Endothelial cell (in vitro differentiated cells): ENCODE measurements around the gene MICU1. TPM values are rescaled to one million over a fixed set of nuclear protein-coding genes. Genes with fewer than 3 reads are reported as not detected.
A peak's percentile ranks its signal among the peaks of the same experiment; 100 is the strongest.
"Not testable (repeated sequence)": the region's sequence is repeated elsewhere in the genome, so short reads cannot be mapped to it uniquely, and the experiment has no call there.

Experiments
- DNase-seq: peaks from one replicate; pipeline ENCODE4 v3.0.0; 2021; ENCODE audit warnings: low spot score
- H3K27ac Mint-ChIP-seq: one replicate; pipeline ENCODE4 v1.8.0; 2021; ENCODE audit warnings: mixed read lengths, inconsistent platforms; ENCODE audit not compliant: unreplicated experiment
- H3K27me3 Mint-ChIP-seq: one replicate; pipeline ENCODE4 v1.8.0; 2021; ENCODE audit warnings: mild to moderate bottlenecking, moderate library complexity, mixed read lengths, inconsistent platforms; ENCODE audit not compliant: unreplicated experiment
- H3K36me3 Mint-ChIP-seq: one replicate; pipeline ENCODE4 v1.8.0; 2021; ENCODE audit warnings: mild to moderate bottlenecking, low read depth, mixed read lengths, inconsistent platforms; ENCODE audit not compliant: unreplicated experiment
- H3K4me1 Mint-ChIP-seq: one replicate; pipeline ENCODE4 v1.8.0; 2021; ENCODE audit warnings: mild to moderate bottlenecking, mixed read lengths, inconsistent platforms; ENCODE audit not compliant: unreplicated experiment
- H3K4me3 Mint-ChIP-seq: one replicate; pipeline ENCODE4 v1.8.0; 2021; ENCODE audit warnings: mild to moderate bottlenecking, mixed read lengths, inconsistent platforms; ENCODE audit not compliant: unreplicated experiment
- H3K9me3 Mint-ChIP-seq: one replicate; pipeline ENCODE4 v1.8.0; 2021; ENCODE audit warnings: mixed read lengths, inconsistent platforms; ENCODE audit not compliant: unreplicated experiment
- CTCF ChIP-seq: fragments of 200-600 bp; sonication (generic); IDR thresholded peaks from one replicate; pipeline ENCODE4 v1.5.0; 2021; ENCODE audit warnings: antibody characterized with exemption; ENCODE audit not compliant: unreplicated experiment
- total RNA-seq: library from RNA; stranded (reverse); fragmentation: NEBNext Ultra II Directional; extraction: Animal tissue kit (Norgen Biotek cat#: 25700); gene quantifications from one replicate; pipeline ENCODE4 v1.2.1, GENCODE V29; 2021; ENCODE audit not compliant: unreplicated experiment

MICU1 gene
- total RNA-seq, 1 donor from 2014 or later: 39.9 TPM

- peaks cover 17% of the 10 kb centered on the region for H3K36me3 Mint-ChIP-seq
- DNase-seq: peak; percentile 38
- peaks cover 14% of the 10 kb centered on the region for H3K27me3 Mint-ChIP-seq
- H3K4me1 Mint-ChIP-seq: peaks cover 34% of the 10 kb centered on the region
- peak overlapping the region; percentile 98 for H3K4me3 Mint-ChIP-seq
- TF ChIP-seq CTCF: no peak
- H3K9me3 Mint-ChIP-seq: no peaks in the 10 kb centered on the region
- H3K27ac Mint-ChIP-seq: peak overlapping the region; percentile 83
Observed at GRCh38 chr10:72353965-72354355, 271.9 kb downstream of the MICU1 start.

- peaks cover 14% of the 10 kb centered on the region for H3K27me3 Mint-ChIP-seq
- no peaks in the 10 kb centered on the region for H3K9me3 Mint-ChIP-seq
- H3K27ac Mint-ChIP-seq: peak overlapping the region; percentile 83
- H3K4me1 Mint-ChIP-seq: peaks cover 32% of the 10 kb centered on the region
- no peak for TF ChIP-seq CTCF
- no peak for DNase-seq
- H3K36me3 Mint-ChIP-seq: peaks cover 22% of the 10 kb centered on the region
- H3K4me3 Mint-ChIP-seq: peak overlapping the region; percentile 98
Observed at GRCh38 chr10:72353028-72353964, 272.6 kb downstream of the MICU1 start.

- no peak for TF ChIP-seq CTCF
- Mint-ChIP-seq H3K27me3 (peaks cover 13% of the 10 kb centered on the region), H3K4me1 (peaks cover 27% of the 10 kb centered on the region), H3K36me3 (peaks cover 22% of the 10 kb centered on the region), H3K27ac (no peak overlapping the region), H3K4me3 (no peak overlapping the region), H3K9me3 (no peaks in the 10 kb centered on the region)
- DNase-seq: no peak
Observed at GRCh38 chr10:72351479-72351878, 274.4 kb downstream of the MICU1 start.

GRCh38 chr10:72349438-72349837 lies 276.4 kb downstream of the MICU1 start:
- H3K4me3 Mint-ChIP-seq: peak overlapping the region; percentile 51
- no peaks in the 10 kb centered on the region for H3K9me3 Mint-ChIP-seq
- no peak for DNase-seq
- no peak for TF ChIP-seq CTCF
- H3K27me3 Mint-ChIP-seq: peaks cover 13% of the 10 kb centered on the region
- H3K36me3 Mint-ChIP-seq: peaks cover 22% of the 10 kb centered on the region
- no peak overlapping the region for H3K27ac Mint-ChIP-seq
- H3K4me1 Mint-ChIP-seq: peaks cover 27% of the 10 kb centered on the region

- no peak for DNase-seq
- Mint-ChIP-seq H3K9me3 (no peaks in the 10 kb centered on the region), H3K36me3 (peaks cover 22% of the 10 kb centered on the region), H3K4me1 (peaks cover 25% of the 10 kb centered on the region), H3K4me3 (no peak overlapping the region), H3K27ac (no peak overlapping the region), H3K27me3 (peaks cover 13% of the 10 kb centered on the region)
- TF ChIP-seq CTCF: no peak
Observed at GRCh38 chr10:72348282-72348681, 277.6 kb downstream of the MICU1 start.

GRCh38 chr10:72346117-72346516 lies 279.8 kb downstream of the MICU1 start:
- not testable (repeated sequence) for H3K9me3 Mint-ChIP-seq

More at GRCh38 chr10:72346117-72346516, 279.8 kb downstream of the MICU1 start:
- H3K27ac Mint-ChIP-seq, H3K27me3 Mint-ChIP-seq, H3K4me3 Mint-ChIP-seq, DNase-seq, H3K4me1 Mint-ChIP-seq: not testable (repeated sequence)
- peaks cover 14% of the 10 kb centered on the region for H3K36me3 Mint-ChIP-seq
